Neural progenitor cell (in vitro differentiated cells): ENCODE results near the gene RAVER1. TPM values are rescaled to one million over a fixed set of nuclear protein-coding genes. Genes with fewer than 3 reads are reported as not detected.

ENCODE experiments used
- DNase-seq: peaks from one replicate; pipeline ENCODE4 v3.0.0-alpha.2; 2016; ENCODE audit warnings: low spot score
- H2AFZ ChIP-seq: fragments of 200-600 bp; sonication (generic); replicated peaks from 2 replicates; pipeline ENCODE4 v1.6.1; 2016; ENCODE audit warnings: antibody characterized with exemption
- H3F3A ChIP-seq: fragments of 200-600 bp; sonication (generic); 2 replicates; pipeline ENCODE4 v1.6.1; 2016; ENCODE audit warnings: antibody characterized with exemption, low read depth
- H3K27ac ChIP-seq: fragments of 200-600 bp; sonication (generic); 2 replicates; pipeline ENCODE4 v1.5.1; 2016; ENCODE audit warnings: mild to moderate bottlenecking
- H3K27me3 ChIP-seq: fragments of 200-600 bp; sonication (generic); 2 replicates; pipeline ENCODE4 v1.6.1; 2016; ENCODE audit warnings: mild to moderate bottlenecking, moderate library complexity
- H3K36me3 ChIP-seq: fragments of 200-600 bp; sonication (generic); 2 replicates; pipeline ENCODE4 v1.5.1; 2016
- H3K4me1 ChIP-seq: fragments of 200-600 bp; sonication (generic); 2 replicates; pipeline ENCODE4 v1.6.1; 2016; ENCODE audit warnings: mixed run types
- H3K4me2 ChIP-seq: fragments of 200-600 bp; sonication (generic); 2 replicates; pipeline ENCODE4 v1.6.1; 2016
- H3K4me3 ChIP-seq: fragments of 200-600 bp; sonication (generic); 2 replicates; pipeline ENCODE4 v1.5.1; 2016
- H3K79me2 ChIP-seq: fragments of 200-600 bp; sonication (generic); 2 replicates; pipeline ENCODE4 v1.6.1; 2016; ENCODE audit warnings: low read depth
- H3K9ac ChIP-seq: fragments of 200-600 bp; sonication (generic); 2 replicates; pipeline ENCODE4 v1.6.1; 2016
- H3K9me3 ChIP-seq: fragments of 200-600 bp; sonication (generic); 2 replicates; pipeline ENCODE4 v1.5.1; 2016; ENCODE audit warnings: low read depth
- H4K20me1 ChIP-seq: fragments of 200-600 bp; sonication (generic); 2 replicates; pipeline ENCODE4 v1.6.1; 2016; ENCODE audit warnings: low read depth
- H3K27ac Mint-ChIP-seq: 3 replicates; pipeline ENCODE4 v1.8.0; 2021; ENCODE audit warnings: mixed read lengths
- H3K27me3 Mint-ChIP-seq: 2 replicates; pipeline ENCODE4 v1.8.0; 2022; ENCODE audit warnings: low read depth, mild to moderate bottlenecking, inconsistent platforms, moderate library complexity, mixed read lengths; ENCODE audit not compliant: insufficient read depth
- H3K36me3 Mint-ChIP-seq: 3 replicates; pipeline ENCODE4 v1.8.0; 2021; ENCODE audit warnings: mixed read lengths
- H3K4me1 Mint-ChIP-seq: 3 replicates; pipeline ENCODE4 v1.8.0; 2021; ENCODE audit warnings: mixed read lengths
- H3K4me3 Mint-ChIP-seq: 3 replicates; pipeline ENCODE4 v1.8.0; 2021; ENCODE audit warnings: mild to moderate bottlenecking, moderate library complexity, mixed read lengths
- H3K9me3 Mint-ChIP-seq: 3 replicates; pipeline ENCODE4 v1.8.0; 2020; ENCODE audit warnings: mixed read lengths
- CTCF ChIP-seq: fragments of 200-600 bp; sonication (generic); IDR thresholded peaks from 2 replicates; pipeline ENCODE4 v1.5.1; 2017; ENCODE audit warnings: antibody characterized with exemption, mild to moderate bottlenecking
- EZH2 ChIP-seq: fragments of 200-600 bp; sonication (generic); IDR thresholded peaks from 2 replicates; pipeline ENCODE4 v1.6.1; 2017; ENCODE audit warnings: antibody characterized with exemption, mild to moderate bottlenecking, moderate library complexity
- EZH2phosphoT487 ChIP-seq: fragments of 200-600 bp; sonication (generic); IDR thresholded peaks from 2 replicates; pipeline ENCODE4 v1.6.1; 2017; ENCODE audit warnings: antibody characterized with exemption
- total RNA-seq: library from RNA; depleted of rRNA; stranded (reverse); fragments of >200 nt; gene quantifications from 2 replicates; pipeline ENCODE4 v1.2.3, GENCODE V29; 2015; ENCODE audit warnings: low replicate concordance

The RAVER1 gene
- total RNA-seq, 1 donor from 2014 or later = 5.4 TPM

GRCh38 chr19:10305139-10305806 is 28.1 kb downstream of the RAVER1 start:
- no peaks in the 10 kb centered on the region for H3K79me2 ChIP-seq
- no peaks in the 10 kb centered on the region for H3K36me3 Mint-ChIP-seq
- H3K4me3 Mint-ChIP-seq = no peak overlapping the region
- no peaks in the 10 kb centered on the region for H3K9me3 ChIP-seq
- no peak overlapping the region for H3K4me2 ChIP-seq
- no peak overlapping the region for H3K9ac ChIP-seq
- DNase-seq = no peak
- no peak overlapping the region for H2AFZ ChIP-seq
- no peaks in the 10 kb centered on the region for H3K4me1 Mint-ChIP-seq
- no peak overlapping the region for H3K27ac Mint-ChIP-seq
- no peak overlapping the region for H3K4me3 ChIP-seq
- peaks cover 4% of the 10 kb centered on the region for H3K27me3 Mint-ChIP-seq
- peaks cover 11% of the 10 kb centered on the region for H3K27me3 ChIP-seq
- TF ChIP-seq EZH2 = no peak
- no peak for TF ChIP-seq EZH2phosphoT487
- no peak for TF ChIP-seq CTCF
- no peak overlapping the region for H3K27ac ChIP-seq
- H3F3A ChIP-seq = no peaks in the 10 kb centered on the region
- H3K36me3 ChIP-seq = no peaks in the 10 kb centered on the region
- H3K9me3 Mint-ChIP-seq = no peaks in the 10 kb centered on the region
- H3K4me1 ChIP-seq = no peaks in the 10 kb centered on the region
- no peaks in the 10 kb centered on the region for H4K20me1 ChIP-seq

- H3K4me3 ChIP-seq = no peak overlapping the region
- H3K9ac ChIP-seq = no peak overlapping the region
- Mint-ChIP-seq H3K9me3 (no peaks in the 10 kb centered on the region), H3K4me1 (peaks cover 8% of the 10 kb centered on the region), H3K27me3 (peaks cover 33% of the 10 kb centered on the region), H3K27ac (no peak overlapping the region), H3K4me3 (no peak overlapping the region), H3K36me3 (no peaks in the 10 kb centered on the region)
- no peaks in the 10 kb centered on the region for H3K9me3 ChIP-seq
- H3K27me3 ChIP-seq = peaks cover 66% of the 10 kb centered on the region
- peaks cover 20% of the 10 kb centered on the region for H4K20me1 ChIP-seq
- no peaks in the 10 kb centered on the region for H3K4me1 ChIP-seq
- no peak overlapping the region for H3K4me2 ChIP-seq
- no peak overlapping the region for H2AFZ ChIP-seq
- H3K36me3 ChIP-seq = no peaks in the 10 kb centered on the region
- no peaks in the 10 kb centered on the region for H3K79me2 ChIP-seq
- H3K27ac ChIP-seq = no peak overlapping the region
- DNase-seq = no peak
- TF ChIP-seq CTCF (no peak), EZH2 (no peak), EZH2phosphoT487 (no peak)
- peaks cover 20% of the 10 kb centered on the region for H3F3A ChIP-seq
Measured at GRCh38 chr19:10299545-10300458, 33.5 kb downstream of the RAVER1 start.

- H3K36me3 Mint-ChIP-seq = no peaks in the 10 kb centered on the region
- H3K79me2 ChIP-seq = no peaks in the 10 kb centered on the region
- DNase-seq = peak; percentile 79
Measured at GRCh38 chr19:10295847-10296591, 37.3 kb downstream of the RAVER1 start.

More at GRCh38 chr19:10295847-10296591, 37.3 kb downstream of the RAVER1 start:
- H2AFZ ChIP-seq = no peak overlapping the region
- peaks cover 21% of the 10 kb centered on the region for H3K4me1 Mint-ChIP-seq
- no peak overlapping the region for H3K9ac ChIP-seq
- H3K9me3 ChIP-seq = no peaks in the 10 kb centered on the region
- TF ChIP-seq EZH2phosphoT487 (peak; percentile 70), EZH2 (peak; percentile 59), CTCF (no peak)
- peak overlapping the region; percentile 60 for H3K4me3 Mint-ChIP-seq
- H3K4me2 ChIP-seq = peak overlapping the region; percentile 68
- H3K4me1 ChIP-seq = peaks cover 5% of the 10 kb centered on the region
- H4K20me1 ChIP-seq = peaks cover 55% of the 10 kb centered on the region
- H3K36me3 ChIP-seq = no peaks in the 10 kb centered on the region
- peaks cover 51% of the 10 kb centered on the region for H3F3A ChIP-seq
- no peak overlapping the region for H3K27ac ChIP-seq
- no peaks in the 10 kb centered on the region for H3K9me3 Mint-ChIP-seq
- H3K4me3 ChIP-seq = peak overlapping the region; percentile 30
- H3K27ac Mint-ChIP-seq = no peak overlapping the region
- peaks cover 97% of the 10 kb centered on the region for H3K27me3 ChIP-seq
- H3K27me3 Mint-ChIP-seq = peaks cover 66% of the 10 kb centered on the region
